IMR-90 (cell line): Measurements from ENCODE around the gene CBX8. TPM values are rescaled to one million over a fixed set of nuclear protein-coding genes. Genes with fewer than 3 reads are reported as not detected.

ENCODE experiments used
- ATAC-seq: fragments of 200-7000 bp; cut with Tn5 transposase; 2 replicates; pipeline ENCODE4 v1.9.1; 2020; ENCODE audit warnings: low read depth, mild to moderate bottlenecking, moderate library complexity
- BruUV-seq: library from RNA; stranded (reverse); fragments of 400-500 nt; replicated peaks from 2 replicates; lab custom pipeline; 2021; lab: Mats Ljungman, UMichigan
- CTCF ChIA-PET: fragments of 300-600 bp; formaldehyde crosslinking; extraction: SDS; loops from one replicate; lab custom pipeline; 2021; ENCODE audit warnings: antibody characterized with exemption; lab: Yijun Ruan, JAX
- POLR2A ChIA-PET: fragments of 300-600 bp; sonication (Branson Sonifier 250); formaldehyde crosslinking; loops from one replicate; lab custom pipeline; 2022; ENCODE audit warnings: antibody characterized with exemption; ENCODE audit not compliant: unreplicated experiment; lab: Charles Lee
- DNase-seq: peaks from one replicate; pipeline ENCODE4 v3.0.0; 2013
- H2AFZ ChIP-seq: replicated peaks from 2 replicates; pipeline ENCODE3; 2013; ENCODE audit warnings: low read length, mild to moderate bottlenecking; ENCODE audit not compliant: poor library complexity
- H2AK5ac ChIP-seq: 2 replicates; pipeline ENCODE4 v1.6.1; 2013; ENCODE audit warnings: low read depth, low read length, inconsistent platforms
- H2AK9ac ChIP-seq: replicated peaks from 2 replicates; pipeline ENCODE3; 2013; ENCODE audit warnings: mild to moderate bottlenecking, low read depth, low read length, moderate library complexity; ENCODE audit not compliant: poor library complexity
- H2BK120ac ChIP-seq: 2 replicates; pipeline ENCODE4 v1.6.1; 2013; ENCODE audit warnings: low read depth, low read length, inconsistent platforms
- H2BK15ac ChIP-seq: 3 replicates; pipeline ENCODE4 v1.6.1; 2013; ENCODE audit warnings: low read depth, low read length, inconsistent platforms
- H2BK20ac ChIP-seq: 2 replicates; pipeline ENCODE4 v1.6.1; 2013; ENCODE audit warnings: low read depth, mild to moderate bottlenecking, inconsistent platforms, low read length, moderate library complexity
- H2BK5ac ChIP-seq: 2 replicates; pipeline ENCODE4 v1.6.1; 2013; ENCODE audit warnings: mild to moderate bottlenecking, low read depth, low read length, inconsistent platforms; ENCODE audit not compliant: poor library complexity, severe bottlenecking
- H3K14ac ChIP-seq: replicated peaks from 2 replicates; pipeline ENCODE4 v1.6.1; 2013; ENCODE audit warnings: low read depth, low read length, inconsistent platforms
- H3K18ac ChIP-seq: 2 replicates; pipeline ENCODE4 v1.6.1; 2013; ENCODE audit warnings: low read depth, low read length, control low read depth
- H3K23ac ChIP-seq: 2 replicates; pipeline ENCODE4 v1.6.1; 2013; ENCODE audit warnings: low read depth, low read length, inconsistent platforms
- H3K27ac ChIP-seq: 2 replicates; pipeline ENCODE4 v1.5.1; 2013; ENCODE audit warnings: mild to moderate bottlenecking, control low read depth, low read length; ENCODE audit not compliant: insufficient read depth
- H3K27me3 ChIP-seq: 2 replicates; pipeline ENCODE4 v1.6.1; 2013; ENCODE audit warnings: low read length; ENCODE audit not compliant: control insufficient read depth, insufficient read depth
- H3K36me3 ChIP-seq: 2 replicates; pipeline ENCODE4 v1.6.1; 2013; ENCODE audit warnings: low read length, mixed read lengths; ENCODE audit not compliant: control insufficient read depth, insufficient read depth
- H3K4ac ChIP-seq: 2 replicates; pipeline ENCODE4 v1.6.1; 2013; ENCODE audit warnings: low read depth, low read length, inconsistent platforms
- H3K4me1 ChIP-seq: 2 replicates; pipeline ENCODE4 v1.6.1; 2013; ENCODE audit warnings: low read length, mixed read lengths; ENCODE audit not compliant: control insufficient read depth, insufficient read depth
- H3K4me2 ChIP-seq: 2 replicates; pipeline ENCODE4 v1.6.1; 2013; ENCODE audit warnings: low read depth, mild to moderate bottlenecking, control low read depth, low read length, moderate library complexity
- H3K4me3 ChIP-seq: 2 replicates; pipeline ENCODE4 v1.5.1; 2013; ENCODE audit warnings: low read depth, mild to moderate bottlenecking, control low read depth, low read length, moderate library complexity; ENCODE audit not compliant: insufficient read depth
- H3K56ac ChIP-seq: 2 replicates; pipeline ENCODE4 v1.6.1; 2013; ENCODE audit warnings: low read length, inconsistent platforms; ENCODE audit not compliant: insufficient read depth; ENCODE audit errors: extremely low read depth
- H3K79me1 ChIP-seq, 2 experiments: 2 replicates each; pipeline ENCODE4 v1.6.1; 2013; ENCODE audit warnings: low read length in 2 of 2, inconsistent platforms in 1 of 2, low read depth in 1 of 2
- H3K9ac ChIP-seq: 2 replicates; pipeline ENCODE4 v1.6.1; 2013; ENCODE audit warnings: low read depth, low read length, control low read depth
- H3K9me1 ChIP-seq: 2 replicates; pipeline ENCODE4 v1.6.1; 2013; ENCODE audit warnings: low read length, inconsistent platforms; ENCODE audit not compliant: insufficient read depth
- H3K9me3 ChIP-seq: 2 replicates; pipeline ENCODE4 v1.6.1; 2013; ENCODE audit warnings: low read length; ENCODE audit not compliant: control insufficient read depth, insufficient read depth
- H4K20me1 ChIP-seq: 2 replicates; pipeline ENCODE4 v1.6.1; 2013; ENCODE audit warnings: low read length, inconsistent platforms; ENCODE audit not compliant: insufficient read depth
- H4K5ac ChIP-seq: 2 replicates; pipeline ENCODE4 v1.6.1; 2013; ENCODE audit warnings: mild to moderate bottlenecking, low read depth, low read length, control low read depth
- H4K8ac ChIP-seq, 2 experiments: 2 replicates each; pipeline ENCODE4 v1.6.1; 2013; ENCODE audit warnings: low read depth in 2 of 2, low read length in 2 of 2, control low read depth in 1 of 2, inconsistent platforms in 1 of 2
- H4K91ac ChIP-seq: 2 replicates; pipeline ENCODE4 v1.6.1; 2013; ENCODE audit warnings: low read depth, low read length, inconsistent platforms; ENCODE audit not compliant: insufficient read depth
- BHLHE40 ChIP-seq: fragments of 150-350 bp; IDR thresholded peaks from 2 replicates; pipeline ENCODE4 v1.6.1; 2016; ENCODE audit warnings: mild to moderate bottlenecking, low read depth, low read length
- CEBPB ChIP-seq: IDR thresholded peaks from 2 replicates; pipeline ENCODE4 v1.6.1; 2012; ENCODE audit warnings: low read depth, low read length, improper control_type of control experiment
- CTCF ChIP-seq: conservative IDR thresholded peaks from 2 replicates; pipeline ENCODE4 v1.5.1; 2012; ENCODE audit warnings: mild to moderate bottlenecking, low read depth, low read length, improper control_type of control experiment
- FOS ChIP-seq: fragments of 150-350 bp; IDR thresholded peaks from 2 replicates; pipeline ENCODE4 v1.6.1; 2016; ENCODE audit warnings: low read depth, low read length
- MAFK ChIP-seq: IDR thresholded peaks from 2 replicates; pipeline ENCODE4 v1.6.1; 2012; ENCODE audit warnings: low read depth, low read length, improper control_type of control experiment
- MXI1 ChIP-seq: IDR thresholded peaks from 2 replicates; pipeline ENCODE4 v1.6.1; 2012; ENCODE audit warnings: low read depth, mild to moderate bottlenecking, low read length, moderate library complexity, borderline replicate concordance
- NFE2L2 ChIP-seq: fragments of 150-350 bp; IDR thresholded peaks from 2 replicates; pipeline ENCODE4 v1.6.1; 2016; ENCODE audit warnings: low read depth, mild to moderate bottlenecking, low read length
- RAD21 ChIP-seq: IDR thresholded peaks from 2 replicates; pipeline ENCODE4 v1.6.1; 2012; ENCODE audit warnings: low read length, improper control_type of control experiment
- RCOR1 ChIP-seq: IDR thresholded peaks from 2 replicates; pipeline ENCODE4 v1.6.1; 2012; ENCODE audit warnings: mild to moderate bottlenecking, low read length, improper control_type of control experiment; ENCODE audit not compliant: insufficient replicate concordance
- RFX5 ChIP-seq: IDR thresholded peaks from 2 replicates; pipeline ENCODE4 v1.8.0; 2012; ENCODE audit warnings: low read depth, mild to moderate bottlenecking, low read length, moderate library complexity
- SMC3 ChIP-seq: fragments of 150-350 bp; IDR thresholded peaks from 2 replicates; pipeline ENCODE4 v1.6.1; 2016; ENCODE audit warnings: low read depth, mild to moderate bottlenecking, antibody characterized with exemption, low read length, moderate library complexity
- WGBS, 2 experiments: methylation state at CpG; one replicate each; pipeline versions ENCODE4 v1.1.5 to v1.1.7; 2013; ENCODE audit warnings: missing lambda C conversion rate in 2 of 2; ENCODE audit not compliant: insufficient read length in 1 of 2; ENCODE audit errors: extremely low coverage in 2 of 2; 5-methylcytosine and 5-hydroxymethylcytosine counted together
- dilution Hi-C: fragments of 300-500 bp; cut with HindIII; formaldehyde crosslinking; loops from one replicate; pipeline ENCODE4 v1.14.3; 2018; ENCODE audit warnings: low sequenced_read_pairs; ENCODE audit not compliant: unreplicated experiment
- in situ Hi-C: fragments of 300-500 bp; cut with MboI; formaldehyde crosslinking; loops from 3 replicates; pipeline ENCODE4 v1.14.3; 2019; ENCODE audit warnings: low sequenced_read_pairs, inconsistent platforms, mixed read lengths
- intact Hi-C: fragments of 100-400 bp; cut with micrococcal nuclease; formaldehyde crosslinking; loops from 2 replicates; pipeline ENCODE4 v1.10.0; 2022
- polyA plus RNA-seq, 3 experiments: library from polyadenylated mRNA; depleted of rRNA; stranded (reverse); fragments of >200 nt; gene quantifications; 2 replicates each; pipeline ENCODE4 v1.2.3, GENCODE V29; 2012; ENCODE audit warnings: low replicate concordance in 1 of 3
- total RNA-seq: library from RNA; depleted of rRNA; stranded (reverse); fragments of >200 nt; gene quantifications from 2 replicates; pipeline ENCODE4 v1.2.3, GENCODE V29; 2012
- TF ChIP-seq, protein P1 (sequence below): fragments of 150-350 bp; IDR thresholded peaks from 2 replicates; pipeline ENCODE4 v1.6.1; 2017; ENCODE audit warnings: mild to moderate bottlenecking, antibody characterized with exemption, low read length, low read depth

CBX8 gene
- total and polyA plus RNA-seq, 2 of the 4 experiments (the other 2 are of a cell fraction): 3.2 to 5.4 TPM

- no peak for TF ChIP-seq CEBPB
These were observed 8.2 kb upstream of the CBX8 start (continued) for GRCh38 chr17:79804856-79805696.

- H3K4me3 ChIP-seq: peak overlapping the region; percentile 23
- no peak overlapping the region for H2BK20ac ChIP-seq
- H2BK120ac ChIP-seq: no peak overlapping the region
- 0 out of 2 replicates have a peak, but pooled peaks cover 2% of the 10 kb centered on the region for H4K20me1 ChIP-seq
- WGBS, 2 experiments: 8% methylated on average over 47 of the region's 76 CpGs; no CpG with 5 or more reads in 1 of the 2 experiments
- H3K9ac ChIP-seq: no peak overlapping the region
- H3K9me1 ChIP-seq: no peaks in the 10 kb centered on the region
- H3K36me3 ChIP-seq: no peaks in the 10 kb centered on the region
- no peak overlapping the region for H3K27ac ChIP-seq
- H4K5ac ChIP-seq: no peak overlapping the region
- peak overlapping the region; percentile 0; the same call in 1 of the 2 replicates for H3K23ac ChIP-seq
- ATAC-seq (peak; percentile 38), DNase-seq (no peak)
- ChIA-PET POLR2A (no interaction called here), CTCF (no interaction called here)
- H2AFZ ChIP-seq: peak overlapping the region; percentile 76
- H4K91ac ChIP-seq: no peak overlapping the region
- H4K8ac ChIP-seq: no peak overlapping the region
- intact Hi-C loops: no loop called here
- no peak overlapping the region for H2AK9ac ChIP-seq
- peaks cover 11% of the 10 kb centered on the region; the same call in 1 of the 2 replicates for H3K9me3 ChIP-seq
- H3K56ac ChIP-seq: no peak overlapping the region
- H3K4ac ChIP-seq: no peak overlapping the region
- no peak overlapping the region for H2BK15ac ChIP-seq
- no peak overlapping the region for H3K14ac ChIP-seq
- peak overlapping the region; percentile 44; the same call in 1 of the 2 replicates for H3K4me2 ChIP-seq
- no TSS peak for BruUV-seq
- no peaks in the 10 kb centered on the region for H3K79me1 ChIP-seq
- dilution Hi-C loops: no loop called here
- no peak overlapping the region for H3K18ac ChIP-seq
- no peak overlapping the region for H2AK5ac ChIP-seq
- peaks cover 100% of the 10 kb centered on the region for H3K27me3 ChIP-seq
- H3K4me1 ChIP-seq: no peaks in the 10 kb centered on the region
- H2BK5ac ChIP-seq: no peak overlapping the region
- in situ Hi-C loops: no loop called here
- TF ChIP-seq, protein P1, sequence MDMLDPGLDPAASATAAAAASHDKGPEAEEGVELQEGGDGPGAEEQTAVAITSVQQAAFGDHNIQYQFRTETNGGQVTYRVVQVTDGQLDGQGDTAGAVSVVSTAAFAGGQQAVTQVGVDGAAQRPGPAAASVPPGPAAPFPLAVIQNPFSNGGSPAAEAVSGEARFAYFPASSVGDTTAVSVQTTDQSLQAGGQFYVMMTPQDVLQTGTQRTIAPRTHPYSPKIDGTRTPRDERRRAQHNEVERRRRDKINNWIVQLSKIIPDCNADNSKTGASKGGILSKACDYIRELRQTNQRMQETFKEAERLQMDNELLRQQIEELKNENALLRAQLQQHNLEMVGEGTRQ: no peak
- TF ChIP-seq NFE2L2 (no peak), BHLHE40 (no peak), MXI1 (no peak), RCOR1 (no peak), MAFK (no peak), RFX5 (no peak), SMC3 (no peak), FOS (no peak), RAD21 (no peak), CTCF (no peak), CEBPB (no peak)
These were observed 7.3 kb upstream of the CBX8 start for GRCh38 chr17:79803997-79804855.
